Activated CD8-positive, alpha-beta T cell treated with anti-CD3 and anti-CD28 coated beads for 36 hours (primary cell): ENCODE results near the gene PTPRG. TPM values are rescaled to one million over a fixed set of nuclear protein-coding genes. Genes with fewer than 3 reads are reported as not detected.

ENCODE experiments used
- ATAC-seq: fragments of 200-7000 bp; cut with Tn5 transposase; one replicate; pipeline ENCODE4 v1.10.0; 2021; ENCODE audit warnings: mild to moderate bottlenecking, moderate library complexity
- CTCF ChIA-PET: fragments of 350-600 bp; sonication (Branson Sonifier 250); formaldehyde crosslinking; loops from one replicate; lab custom pipeline; 2021; ENCODE audit warnings: antibody characterized with exemption; lab: Charles Lee
- POLR2A ChIA-PET: fragments of 350-600 bp; sonication (Branson Sonifier 250); formaldehyde crosslinking; loops from one replicate; lab custom pipeline; 2021; ENCODE audit warnings: antibody characterized with exemption; lab: Charles Lee
- DNase-seq: peaks from one replicate; pipeline ENCODE4 v3.0.0-alpha.2; 2020
- H3K27ac Mint-ChIP-seq: one replicate; pipeline ENCODE4 v1.8.0; 2021; ENCODE audit warnings: mild to moderate bottlenecking, mixed read lengths
- H3K27me3 Mint-ChIP-seq: one replicate; pipeline ENCODE4 v1.8.0; 2021; ENCODE audit warnings: mixed read lengths
- H3K36me3 Mint-ChIP-seq: one replicate; pipeline ENCODE4 v1.8.0; 2021; ENCODE audit warnings: low read depth, mixed read lengths
- H3K4me1 Mint-ChIP-seq: one replicate; pipeline ENCODE4 v1.8.0; 2021; ENCODE audit warnings: low read depth, mixed read lengths
- H3K4me3 Mint-ChIP-seq: one replicate; pipeline ENCODE4 v1.8.0; 2021; ENCODE audit warnings: mild to moderate bottlenecking, moderate library complexity, mixed read lengths
- H3K9me3 Mint-ChIP-seq: one replicate; pipeline ENCODE4 v1.8.0; 2021; ENCODE audit warnings: mixed read lengths
- CTCF ChIP-seq: fragments of 200-600 bp; IDR thresholded peaks from one replicate; pipeline ENCODE4 v1.8.0; 2022; ENCODE audit warnings: antibody characterized with exemption, mild to moderate bottlenecking
- intact Hi-C: fragments of 100-400 bp; cut with micrococcal nuclease; formaldehyde crosslinking; loops from one replicate; pipeline ENCODE4 v1.10.0; 2022
- total RNA-seq, 2 experiments: library from RNA; stranded (reverse); gene quantifications; one replicate each; pipeline ENCODE4 v1.2.3, GENCODE V29; 2021

The PTPRG gene
- total RNA-seq, 2 experiments from 2014 or later: not detected

- intact Hi-C loops: loop anchor here (10.0 kb wide), 1 partner anchor 320 kb away; no protein-coding TSS in a partner anchor
- H3K4me3 Mint-ChIP-seq: no peak overlapping the region
- no peaks in the 10 kb centered on the region for H3K36me3 Mint-ChIP-seq
- peaks cover 4% of the 10 kb centered on the region for H3K4me1 Mint-ChIP-seq
- POLR2A ChIA-PET: no interaction called here
- DNase-seq (no peak), ATAC-seq (no peak)
- H3K27me3 Mint-ChIP-seq: peaks cover 2% of the 10 kb centered on the region
- CTCF ChIA-PET: no interaction called here
- TF ChIP-seq CTCF: no peak
- no peaks in the 10 kb centered on the region for H3K9me3 Mint-ChIP-seq
- H3K27ac Mint-ChIP-seq: no peak overlapping the region
Observed at GRCh38 chr3:62184559-62184958, 623.2 kb downstream of the PTPRG start.

- ATAC-seq (no peak), DNase-seq (no peak)
- no peaks in the 10 kb centered on the region for H3K36me3 Mint-ChIP-seq
- H3K4me1 Mint-ChIP-seq: peaks cover 4% of the 10 kb centered on the region
- no peaks in the 10 kb centered on the region for H3K9me3 Mint-ChIP-seq
- no peak overlapping the region for H3K27ac Mint-ChIP-seq
- ChIA-PET CTCF (interaction anchor here (0.8 to 1.8 kb wide), 4 partner anchors 14 to 805 kb away, joined by 3 to 4 read pairs (median 4); no protein-coding TSS in a partner anchor), POLR2A (no interaction called here)
- intact Hi-C loops: loop anchor here (10.0 kb wide), 1 partner anchor 322 kb away; no protein-coding TSS in a partner anchor
- no peak overlapping the region for H3K4me3 Mint-ChIP-seq
- TF ChIP-seq CTCF: no peak
- peaks cover 2% of the 10 kb centered on the region for H3K27me3 Mint-ChIP-seq
Observed at GRCh38 chr3:62187022-62187431, 625.7 kb downstream of the PTPRG start.

- no peak overlapping the region for H3K27ac Mint-ChIP-seq
- H3K27me3 Mint-ChIP-seq: peaks cover 2% of the 10 kb centered on the region
- intact Hi-C loops: loop anchor here (10.0 kb wide), 1 partner anchor 324 kb away; no protein-coding TSS in a partner anchor
- H3K4me3 Mint-ChIP-seq: no peak overlapping the region
- peak; percentile 82 for DNase-seq
- CTCF ChIA-PET: interaction anchor here (0.6 to 1.8 kb wide), 21 partner anchors 8 to 807 kb away, joined by 3 to 8 read pairs (median 3); no protein-coding TSS in a partner anchor
- H3K4me1 Mint-ChIP-seq: peaks cover 4% of the 10 kb centered on the region
- peak; percentile 60 for ATAC-seq
- POLR2A ChIA-PET: interaction anchor here (1.0 kb wide), 1 partner anchor 24 kb away, joined by 3 read pairs; no protein-coding TSS in a partner anchor
- peak; percentile 73 for TF ChIP-seq CTCF
- no peaks in the 10 kb centered on the region for H3K36me3 Mint-ChIP-seq
- H3K9me3 Mint-ChIP-seq: no peaks in the 10 kb centered on the region
Observed at GRCh38 chr3:62188681-62189375, 627.5 kb downstream of the PTPRG start.

- ATAC-seq (no peak), DNase-seq (no peak)
- intact Hi-C loops: loop anchor here (10.0 kb wide), 1 partner anchor 325 kb away; no protein-coding TSS in a partner anchor
- CTCF ChIA-PET: interaction anchor here (0.9 to 1.8 kb wide), 6 partner anchors 8 to 807 kb away, joined by 3 to 8 read pairs (median 5); no protein-coding TSS in a partner anchor
- TF ChIP-seq CTCF: no peak
- H3K27ac Mint-ChIP-seq: no peak overlapping the region
- H3K36me3 Mint-ChIP-seq: no peaks in the 10 kb centered on the region
- POLR2A ChIA-PET: interaction anchor here (1.0 kb wide), 1 partner anchor 23 kb away, joined by 3 read pairs; no protein-coding TSS in a partner anchor
- H3K9me3 Mint-ChIP-seq: no peaks in the 10 kb centered on the region
- H3K27me3 Mint-ChIP-seq: peaks cover 2% of the 10 kb centered on the region
- H3K4me3 Mint-ChIP-seq: no peak overlapping the region
- H3K4me1 Mint-ChIP-seq: peaks cover 4% of the 10 kb centered on the region
Observed at GRCh38 chr3:62189376-62189698, 628.0 kb downstream of the PTPRG start.

GRCh38 chr3:62192891-62193290 is 631.5 kb downstream of the PTPRG start:
- H3K9me3 Mint-ChIP-seq: no peaks in the 10 kb centered on the region

More at GRCh38 chr3:62192891-62193290, 631.5 kb downstream of the PTPRG start:
- CTCF ChIA-PET: no interaction called here
- Mint-ChIP-seq H3K36me3 (no peaks in the 10 kb centered on the region), H3K27ac (no peak overlapping the region), H3K4me3 (no peak overlapping the region), H3K4me1 (peaks cover 4% of the 10 kb centered on the region), H3K27me3 (no peaks in the 10 kb centered on the region)
- TF ChIP-seq CTCF: no peak
- POLR2A ChIA-PET: no interaction called here
- intact Hi-C loops: no loop called here
- DNase-seq: no peak
- ATAC-seq: no peak
